GM23338 (cell line): ENCODE measurements around the gene PRDM9. TPM values are rescaled to one million over a fixed set of nuclear protein-coding genes. Genes with fewer than 3 reads are reported as not detected.

Experiments
- ATAC-seq: fragments of 200-7000 bp; cut with Tn5 transposase; 3 replicates; pipeline ENCODE4 v1.9.1; 2020
- DNase-seq: peaks from one replicate; pipeline ENCODE4 v3.0.0-alpha.2; 2015; ENCODE audit warnings: low spot score
- H2AFZ ChIP-seq: fragments of 200-600 bp; sonication (generic); 2 replicates; pipeline ENCODE4 v1.8.0; 2016; ENCODE audit warnings: antibody characterized with exemption, mild to moderate bottlenecking, moderate library complexity
- H3F3A ChIP-seq: fragments of 200-600 bp; sonication (generic); replicated peaks from 2 replicates; pipeline ENCODE4 v1.8.0; 2017; ENCODE audit warnings: antibody characterized with exemption, mixed run types, low read depth
- H3K27ac ChIP-seq: fragments of 200-600 bp; sonication (generic); 2 replicates; pipeline ENCODE4 v1.6.1; 2016; ENCODE audit warnings: low read depth
- H3K27me3 ChIP-seq: fragments of 200-600 bp; sonication (generic); 2 replicates; pipeline ENCODE4 v1.8.0; 2016; ENCODE audit warnings: mild to moderate bottlenecking, mixed run types, moderate library complexity; ENCODE audit not compliant: insufficient read depth
- H3K36me3 ChIP-seq: fragments of 200-600 bp; sonication (generic); 2 replicates; pipeline ENCODE4 v1.8.0; 2016; ENCODE audit warnings: mild to moderate bottlenecking; ENCODE audit not compliant: insufficient read depth
- H3K4me1 ChIP-seq: fragments of 200-600 bp; sonication (generic); 2 replicates; pipeline ENCODE4 v1.8.0; 2016; ENCODE audit warnings: mild to moderate bottlenecking, moderate library complexity; ENCODE audit not compliant: insufficient read depth
- H3K4me2 ChIP-seq: fragments of 200-600 bp; sonication (generic); 2 replicates; pipeline ENCODE4 v1.7.1; 2017; ENCODE audit warnings: mixed run types
- H3K4me3 ChIP-seq: fragments of 200-600 bp; sonication (generic); 2 replicates; pipeline ENCODE4 v1.6.1; 2016; ENCODE audit warnings: mixed run types
- H3K79me2 ChIP-seq: fragments of 200-600 bp; sonication (generic); replicated peaks from 2 replicates; pipeline ENCODE4 v1.8.0; 2017; ENCODE audit warnings: mild to moderate bottlenecking; ENCODE audit not compliant: insufficient read depth
- H3K9me2 ChIP-seq: fragments of 200-600 bp; sonication (generic); 2 replicates; pipeline ENCODE4 v1.8.0; 2017; ENCODE audit not compliant: insufficient read depth
- H4K20me1 ChIP-seq: fragments of 200-600 bp; sonication (generic); replicated peaks from 2 replicates; pipeline ENCODE4 v1.8.0; 2017; ENCODE audit warnings: mild to moderate bottlenecking; ENCODE audit not compliant: insufficient read depth
- H3K27ac Mint-ChIP-seq: 2 replicates; pipeline ENCODE4 v1.8.0; 2020; ENCODE audit warnings: inconsistent platforms, mild to moderate bottlenecking, moderate library complexity, mixed read lengths
- H3K27me3 Mint-ChIP-seq: 3 replicates; pipeline ENCODE4 v1.8.0; 2022; ENCODE audit warnings: low read depth, mild to moderate bottlenecking, moderate library complexity, mixed read lengths, inconsistent platforms; ENCODE audit not compliant: insufficient read depth, poor library complexity
- H3K36me3 Mint-ChIP-seq: 3 replicates; pipeline ENCODE4 v1.8.0; 2021; ENCODE audit warnings: low read depth, mild to moderate bottlenecking, inconsistent platforms, moderate library complexity, mixed read lengths
- H3K4me1 Mint-ChIP-seq: 3 replicates; pipeline ENCODE4 v1.8.0; 2020; ENCODE audit warnings: mild to moderate bottlenecking, inconsistent platforms, mixed read lengths
- H3K4me3 Mint-ChIP-seq: 3 replicates; pipeline ENCODE4 v1.8.0; 2021; ENCODE audit warnings: moderate library complexity, mild to moderate bottlenecking, inconsistent platforms, mixed read lengths
- H3K9me3 Mint-ChIP-seq: 3 replicates; pipeline ENCODE4 v1.8.0; 2020; ENCODE audit warnings: moderate library complexity, mild to moderate bottlenecking, inconsistent platforms, mixed read lengths
- CREB1 ChIP-seq: fragments of 250-450 bp; sonication (Bioruptor Pico); IDR thresholded peaks from 2 replicates; pipeline ENCODE4 v1.5.0; 2020; ENCODE audit warnings: low read depth, mild to moderate bottlenecking, moderate library complexity
- EZH2 ChIP-seq: fragments of 200-600 bp; sonication (generic); IDR thresholded peaks from one replicate; pipeline ENCODE4 v1.8.0; 2017; ENCODE audit warnings: antibody characterized with exemption, mild to moderate bottlenecking, low read depth; ENCODE audit not compliant: unreplicated experiment
- EZH2phosphoT487 ChIP-seq: fragments of 200-600 bp; sonication (generic); IDR thresholded peaks from one replicate; pipeline ENCODE4 v1.8.1; 2018; ENCODE audit warnings: antibody characterized with exemption; ENCODE audit not compliant: unreplicated experiment
- JUNB ChIP-seq: IDR thresholded peaks from one replicate; pipeline ENCODE4 v1.6.1; 2016; ENCODE audit warnings: antibody characterized with exemption; ENCODE audit not compliant: unreplicated experiment
- NANOG ChIP-seq: IDR thresholded peaks from 2 replicates; pipeline ENCODE4 v1.6.1; 2016; ENCODE audit warnings: antibody characterized with exemption, borderline replicate concordance
- POLR2AphosphoS5 ChIP-seq: IDR thresholded peaks from 2 replicates; pipeline ENCODE4 v1.6.1; 2016; ENCODE audit warnings: antibody characterized with exemption, low read depth
- ZNF114 ChIP-seq: fragments of 250-450 bp; sonication (Bioruptor Pico); IDR thresholded peaks from 2 replicates; pipeline ENCODE4 v1.5.0; 2020; ENCODE audit warnings: mild to moderate bottlenecking, moderate library complexity
- ZNF331 ChIP-seq: fragments of 250-450 bp; sonication (Bioruptor Pico); IDR thresholded peaks from 2 replicates; pipeline ENCODE4 v1.5.0; 2020; ENCODE audit warnings: low read depth, mild to moderate bottlenecking, moderate library complexity
- polyA plus RNA-seq: library from polyadenylated mRNA; unstranded; fragments of >200 nt; fragmentation: Nextera tagmentation; extraction: Ambion mirVana; gene quantifications from 2 replicates; pipeline ENCODE4 v1.2.1, GENCODE V29; 2016
- total RNA-seq: library from RNA; depleted of rRNA; stranded (reverse); fragments of >200 nt; shearing (Covaris generic); gene quantifications from 2 replicates; pipeline ENCODE4 v1.2.3, GENCODE V29; 2014
- TF ChIP-seq, protein P1 (sequence below): IDR thresholded peaks from one replicate; pipeline ENCODE4 v1.6.1; 2018; ENCODE audit warnings: antibody characterized with exemption; ENCODE audit not compliant: unreplicated experiment
- TF ChIP-seq, protein P2 (sequence below), 2 experiments: fragments of 200-600 bp in 1 of 2; sonication (generic) in 1 of 2; conservative IDR thresholded peaks; 2 replicates each; pipeline versions ENCODE4 v1.5.1 to v1.6.1; 2016 to 2017; ENCODE audit warnings: antibody characterized with exemption in 2 of 2, low read depth in 2 of 2, mild to moderate bottlenecking in 2 of 2, moderate library complexity in 1 of 2
- TF ChIP-seq, protein P3 (sequence below): fragments of 250-450 bp; sonication (Bioruptor Pico); IDR thresholded peaks from 2 replicates; pipeline ENCODE4 v1.5.0; 2020; ENCODE audit warnings: mild to moderate bottlenecking, moderate library complexity

PRDM9 gene
- total and polyA plus RNA-seq, 2 experiments from 2014 or later = not detected

DNA sequence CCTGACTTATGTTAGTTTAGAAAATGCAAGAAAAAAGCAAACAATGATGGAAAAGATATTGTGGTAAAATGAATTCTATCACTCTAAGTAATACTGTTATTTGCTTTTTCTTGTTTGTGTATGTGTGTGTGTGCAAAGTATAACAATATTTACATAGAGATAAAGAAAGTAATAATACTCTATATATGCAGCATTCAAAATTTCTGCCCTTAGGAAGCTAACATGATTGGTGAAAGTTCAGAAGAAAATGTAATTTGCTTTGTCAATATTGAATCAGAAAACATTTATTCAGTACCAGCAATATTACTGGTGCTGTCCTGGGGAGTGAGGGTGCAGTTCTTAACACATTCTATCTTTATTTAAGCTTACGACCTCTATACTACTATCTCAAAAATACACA, 12.9 kb upstream of the PRDM9 start (continued):
- TF ChIP-seq, protein P1, sequence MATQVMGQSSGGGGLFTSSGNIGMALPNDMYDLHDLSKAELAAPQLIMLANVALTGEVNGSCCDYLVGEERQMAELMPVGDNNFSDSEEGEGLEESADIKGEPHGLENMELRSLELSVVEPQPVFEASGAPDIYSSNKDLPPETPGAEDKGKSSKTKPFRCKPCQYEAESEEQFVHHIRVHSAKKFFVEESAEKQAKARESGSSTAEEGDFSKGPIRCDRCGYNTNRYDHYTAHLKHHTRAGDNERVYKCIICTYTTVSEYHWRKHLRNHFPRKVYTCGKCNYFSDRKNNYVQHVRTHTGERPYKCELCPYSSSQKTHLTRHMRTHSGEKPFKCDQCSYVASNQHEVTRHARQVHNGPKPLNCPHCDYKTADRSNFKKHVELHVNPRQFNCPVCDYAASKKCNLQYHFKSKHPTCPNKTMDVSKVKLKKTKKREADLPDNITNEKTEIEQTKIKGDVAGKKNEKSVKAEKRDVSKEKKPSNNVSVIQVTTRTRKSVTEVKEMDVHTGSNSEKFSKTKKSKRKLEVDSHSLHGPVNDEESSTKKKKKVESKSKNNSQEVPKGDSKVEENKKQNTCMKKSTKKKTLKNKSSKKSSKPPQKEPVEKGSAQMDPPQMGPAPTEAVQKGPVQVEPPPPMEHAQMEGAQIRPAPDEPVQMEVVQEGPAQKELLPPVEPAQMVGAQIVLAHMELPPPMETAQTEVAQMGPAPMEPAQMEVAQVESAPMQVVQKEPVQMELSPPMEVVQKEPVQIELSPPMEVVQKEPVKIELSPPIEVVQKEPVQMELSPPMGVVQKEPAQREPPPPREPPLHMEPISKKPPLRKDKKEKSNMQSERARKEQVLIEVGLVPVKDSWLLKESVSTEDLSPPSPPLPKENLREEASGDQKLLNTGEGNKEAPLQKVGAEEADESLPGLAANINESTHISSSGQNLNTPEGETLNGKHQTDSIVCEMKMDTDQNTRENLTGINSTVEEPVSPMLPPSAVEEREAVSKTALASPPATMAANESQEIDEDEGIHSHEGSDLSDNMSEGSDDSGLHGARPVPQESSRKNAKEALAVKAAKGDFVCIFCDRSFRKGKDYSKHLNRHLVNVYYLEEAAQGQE = no peak
- TF ChIP-seq EZH2phosphoT487 (no peak), ZNF114 (no peak), JUNB (no peak), EZH2 (no peak)
- TF ChIP-seq, protein P2, sequence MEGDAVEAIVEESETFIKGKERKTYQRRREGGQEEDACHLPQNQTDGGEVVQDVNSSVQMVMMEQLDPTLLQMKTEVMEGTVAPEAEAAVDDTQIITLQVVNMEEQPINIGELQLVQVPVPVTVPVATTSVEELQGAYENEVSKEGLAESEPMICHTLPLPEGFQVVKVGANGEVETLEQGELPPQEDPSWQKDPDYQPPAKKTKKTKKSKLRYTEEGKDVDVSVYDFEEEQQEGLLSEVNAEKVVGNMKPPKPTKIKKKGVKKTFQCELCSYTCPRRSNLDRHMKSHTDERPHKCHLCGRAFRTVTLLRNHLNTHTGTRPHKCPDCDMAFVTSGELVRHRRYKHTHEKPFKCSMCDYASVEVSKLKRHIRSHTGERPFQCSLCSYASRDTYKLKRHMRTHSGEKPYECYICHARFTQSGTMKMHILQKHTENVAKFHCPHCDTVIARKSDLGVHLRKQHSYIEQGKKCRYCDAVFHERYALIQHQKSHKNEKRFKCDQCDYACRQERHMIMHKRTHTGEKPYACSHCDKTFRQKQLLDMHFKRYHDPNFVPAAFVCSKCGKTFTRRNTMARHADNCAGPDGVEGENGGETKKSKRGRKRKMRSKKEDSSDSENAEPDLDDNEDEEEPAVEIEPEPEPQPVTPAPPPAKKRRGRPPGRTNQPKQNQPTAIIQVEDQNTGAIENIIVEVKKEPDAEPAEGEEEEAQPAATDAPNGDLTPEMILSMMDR (conservative IDR thresholded peaks at IDR 0.05; ENCODE audit: low read depth in 2 of 2) = no peak

DNA sequence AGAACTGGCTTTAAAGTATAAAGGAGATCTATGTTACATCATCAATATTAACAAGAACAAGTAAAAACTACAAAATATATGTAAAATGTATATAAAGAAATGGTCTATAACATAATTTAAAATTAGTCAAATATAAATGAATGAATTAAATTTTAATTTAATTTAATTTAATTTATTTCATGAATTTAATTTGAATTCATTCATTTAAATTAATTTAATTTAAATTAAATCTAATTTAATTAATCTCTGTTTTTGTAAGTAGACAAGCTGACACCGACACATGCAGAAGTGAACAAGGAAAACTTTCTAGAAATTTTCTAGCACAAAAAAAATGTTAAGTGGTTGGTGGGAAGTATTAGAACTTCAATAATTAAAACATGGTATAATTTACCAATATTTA, 10.8 kb upstream of the PRDM9 start:
- ATAC-seq = no peak
- TF ChIP-seq EZH2phosphoT487 = no peak
- no peak for TF ChIP-seq NANOG
- no peak for TF ChIP-seq ZNF114
- TF ChIP-seq, protein P3, sequence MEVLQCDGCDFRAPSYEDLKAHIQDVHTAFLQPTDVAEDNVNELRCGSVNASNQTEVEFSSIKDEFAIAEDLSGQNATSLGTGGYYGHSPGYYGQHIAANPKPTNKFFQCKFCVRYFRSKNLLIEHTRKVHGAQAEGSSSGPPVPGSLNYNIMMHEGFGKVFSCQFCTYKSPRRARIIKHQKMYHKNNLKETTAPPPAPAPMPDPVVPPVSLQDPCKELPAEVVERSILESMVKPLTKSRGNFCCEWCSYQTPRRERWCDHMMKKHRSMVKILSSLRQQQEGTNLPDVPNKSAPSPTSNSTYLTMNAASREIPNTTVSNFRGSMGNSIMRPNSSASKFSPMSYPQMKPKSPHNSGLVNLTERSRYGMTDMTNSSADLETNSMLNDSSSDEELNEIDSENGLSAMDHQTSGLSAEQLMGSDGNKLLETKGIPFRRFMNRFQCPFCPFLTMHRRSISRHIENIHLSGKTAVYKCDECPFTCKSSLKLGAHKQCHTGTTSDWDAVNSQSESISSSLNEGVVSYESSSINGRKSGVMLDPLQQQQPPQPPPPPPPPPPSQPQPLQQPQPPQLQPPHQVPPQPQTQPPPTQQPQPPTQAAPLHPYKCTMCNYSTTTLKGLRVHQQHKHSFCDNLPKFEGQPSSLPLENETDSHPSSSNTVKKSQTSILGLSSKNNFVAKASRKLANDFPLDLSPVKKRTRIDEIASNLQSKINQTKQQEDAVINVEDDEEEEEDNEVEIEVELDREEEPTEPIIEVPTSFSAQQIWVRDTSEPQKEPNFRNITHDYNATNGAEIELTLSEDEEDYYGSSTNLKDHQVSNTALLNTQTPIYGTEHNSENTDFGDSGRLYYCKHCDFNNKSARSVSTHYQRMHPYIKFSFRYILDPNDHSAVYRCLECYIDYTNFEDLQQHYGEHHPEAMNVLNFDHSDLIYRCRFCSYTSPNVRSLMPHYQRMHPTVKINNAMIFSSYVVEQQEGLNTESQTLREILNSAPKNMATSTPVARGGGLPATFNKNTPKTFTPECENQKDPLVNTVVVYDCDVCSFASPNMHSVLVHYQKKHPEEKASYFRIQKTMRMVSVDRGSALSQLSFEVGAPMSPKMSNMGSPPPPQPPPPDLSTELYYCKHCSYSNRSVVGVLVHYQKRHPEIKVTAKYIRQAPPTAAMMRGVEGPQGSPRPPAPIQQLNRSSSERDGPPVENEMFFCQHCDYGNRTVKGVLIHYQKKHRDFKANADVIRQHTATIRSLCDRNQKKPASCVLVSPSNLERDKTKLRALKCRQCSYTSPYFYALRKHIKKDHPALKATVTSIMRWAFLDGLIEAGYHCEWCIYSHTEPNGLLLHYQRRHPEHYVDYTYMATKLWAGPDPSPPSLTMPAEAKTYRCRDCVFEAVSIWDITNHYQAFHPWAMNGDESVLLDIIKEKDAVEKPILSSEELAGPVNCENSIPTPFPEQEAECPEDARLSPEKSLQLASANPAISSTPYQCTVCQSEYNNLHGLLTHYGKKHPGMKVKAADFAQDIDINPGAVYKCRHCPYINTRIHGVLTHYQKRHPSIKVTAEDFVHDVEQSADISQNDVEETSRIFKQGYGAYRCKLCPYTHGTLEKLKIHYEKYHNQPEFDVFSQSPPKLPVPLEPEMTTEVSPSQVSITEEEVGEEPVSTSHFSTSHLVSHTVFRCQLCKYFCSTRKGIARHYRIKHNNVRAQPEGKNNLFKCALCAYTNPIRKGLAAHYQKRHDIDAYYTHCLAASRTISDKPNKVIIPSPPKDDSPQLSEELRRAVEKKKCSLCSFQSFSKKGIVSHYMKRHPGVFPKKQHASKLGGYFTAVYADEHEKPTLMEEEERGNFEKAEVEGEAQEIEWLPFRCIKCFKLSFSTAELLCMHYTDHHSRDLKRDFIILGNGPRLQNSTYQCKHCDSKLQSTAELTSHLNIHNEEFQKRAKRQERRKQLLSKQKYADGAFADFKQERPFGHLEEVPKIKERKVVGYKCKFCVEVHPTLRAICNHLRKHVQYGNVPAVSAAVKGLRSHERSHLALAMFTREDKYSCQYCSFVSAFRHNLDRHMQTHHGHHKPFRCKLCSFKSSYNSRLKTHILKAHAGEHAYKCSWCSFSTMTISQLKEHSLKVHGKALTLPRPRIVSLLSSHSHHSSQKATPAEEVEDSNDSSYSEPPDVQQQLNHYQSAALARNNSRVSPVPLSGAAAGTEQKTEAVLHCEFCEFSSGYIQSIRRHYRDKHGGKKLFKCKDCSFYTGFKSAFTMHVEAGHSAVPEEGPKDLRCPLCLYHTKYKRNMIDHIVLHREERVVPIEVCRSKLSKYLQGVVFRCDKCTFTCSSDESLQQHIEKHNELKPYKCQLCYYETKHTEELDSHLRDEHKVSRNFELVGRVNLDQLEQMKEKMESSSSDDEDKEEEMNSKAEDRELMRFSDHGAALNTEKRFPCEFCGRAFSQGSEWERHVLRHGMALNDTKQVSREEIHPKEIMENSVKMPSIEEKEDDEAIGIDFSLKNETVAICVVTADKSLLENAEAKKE (CRISPR knock-in tag) = no peak
- TF ChIP-seq CREB1 = no peak
- no peak for TF ChIP-seq POLR2AphosphoS5
- no peak for TF ChIP-seq ZNF331 (CRISPR knock-in tag)
- TF ChIP-seq, protein P2 (conservative IDR thresholded peaks at IDR 0.05; ENCODE audit: low read depth in 2 of 2) = no peak

More for the DNA sequence above, 10.8 kb upstream of the PRDM9 start:
- Histone ChIP-seq H3F3A (no peaks in the 10 kb centered on the region), H3K27ac (no peak overlapping the region), H3K4me1 (no peaks in the 10 kb centered on the region), H3K27me3 (no peaks in the 10 kb centered on the region), H3K9me2 (peaks cover 3% of the 10 kb centered on the region; the same call in 1 of the 2 replicates), H3K36me3 (no peaks in the 10 kb centered on the region), H2AFZ (no peak overlapping the region), H3K4me3 (no peak overlapping the region), H3K79me2 (no peaks in the 10 kb centered on the region), H4K20me1 (no peaks in the 10 kb centered on the region), H3K4me2 (no peak overlapping the region)
- H3K4me1 Mint-ChIP-seq = peaks cover 3% of the 10 kb centered on the region; the same call in 1 of the 3 replicates
- H3K36me3 Mint-ChIP-seq = peaks cover 3% of the 10 kb centered on the region; the same call in 1 of the 3 replicates
- H3K27ac Mint-ChIP-seq = no peak overlapping the region
- no peaks in the 10 kb centered on the region; the same call in 2 of the 3 replicates for H3K9me3 Mint-ChIP-seq
- H3K4me3 Mint-ChIP-seq = no peak overlapping the region
- DNase-seq = no peak
- peaks cover 2% of the 10 kb centered on the region for H3K27me3 Mint-ChIP-seq
